ENCODE results near the gene KIF25.

DNA sequence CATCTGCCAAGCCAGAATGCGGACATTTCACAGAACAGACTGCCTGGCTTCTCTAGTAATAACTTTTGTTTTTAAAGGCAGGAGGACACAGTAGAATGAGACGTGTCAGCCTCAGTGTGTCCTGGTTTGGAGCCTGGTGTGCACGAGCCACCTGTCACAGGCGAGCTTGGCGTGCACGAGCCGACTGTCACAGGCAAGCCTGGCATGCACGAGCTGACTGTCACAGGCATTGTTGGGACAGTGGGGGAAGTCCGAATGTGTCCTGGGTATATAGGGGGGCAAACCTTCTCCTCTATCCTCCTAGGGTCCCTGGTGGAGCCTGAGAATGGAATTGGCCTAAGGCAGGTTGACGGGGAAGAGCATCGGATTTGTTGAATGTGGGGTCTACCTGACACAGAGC lies 7.5 kb downstream of the KIF25 start:
- no peak for TF ChIP-seq POLR2A (IDR thresholded peaks at IDR 0.05)
- TF ChIP-seq, protein P1, sequence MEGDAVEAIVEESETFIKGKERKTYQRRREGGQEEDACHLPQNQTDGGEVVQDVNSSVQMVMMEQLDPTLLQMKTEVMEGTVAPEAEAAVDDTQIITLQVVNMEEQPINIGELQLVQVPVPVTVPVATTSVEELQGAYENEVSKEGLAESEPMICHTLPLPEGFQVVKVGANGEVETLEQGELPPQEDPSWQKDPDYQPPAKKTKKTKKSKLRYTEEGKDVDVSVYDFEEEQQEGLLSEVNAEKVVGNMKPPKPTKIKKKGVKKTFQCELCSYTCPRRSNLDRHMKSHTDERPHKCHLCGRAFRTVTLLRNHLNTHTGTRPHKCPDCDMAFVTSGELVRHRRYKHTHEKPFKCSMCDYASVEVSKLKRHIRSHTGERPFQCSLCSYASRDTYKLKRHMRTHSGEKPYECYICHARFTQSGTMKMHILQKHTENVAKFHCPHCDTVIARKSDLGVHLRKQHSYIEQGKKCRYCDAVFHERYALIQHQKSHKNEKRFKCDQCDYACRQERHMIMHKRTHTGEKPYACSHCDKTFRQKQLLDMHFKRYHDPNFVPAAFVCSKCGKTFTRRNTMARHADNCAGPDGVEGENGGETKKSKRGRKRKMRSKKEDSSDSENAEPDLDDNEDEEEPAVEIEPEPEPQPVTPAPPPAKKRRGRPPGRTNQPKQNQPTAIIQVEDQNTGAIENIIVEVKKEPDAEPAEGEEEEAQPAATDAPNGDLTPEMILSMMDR (IDR thresholded peaks at IDR 0.05): no peak
